ENCODE results near the gene TLR1.

TLR1 gene

DNA sequence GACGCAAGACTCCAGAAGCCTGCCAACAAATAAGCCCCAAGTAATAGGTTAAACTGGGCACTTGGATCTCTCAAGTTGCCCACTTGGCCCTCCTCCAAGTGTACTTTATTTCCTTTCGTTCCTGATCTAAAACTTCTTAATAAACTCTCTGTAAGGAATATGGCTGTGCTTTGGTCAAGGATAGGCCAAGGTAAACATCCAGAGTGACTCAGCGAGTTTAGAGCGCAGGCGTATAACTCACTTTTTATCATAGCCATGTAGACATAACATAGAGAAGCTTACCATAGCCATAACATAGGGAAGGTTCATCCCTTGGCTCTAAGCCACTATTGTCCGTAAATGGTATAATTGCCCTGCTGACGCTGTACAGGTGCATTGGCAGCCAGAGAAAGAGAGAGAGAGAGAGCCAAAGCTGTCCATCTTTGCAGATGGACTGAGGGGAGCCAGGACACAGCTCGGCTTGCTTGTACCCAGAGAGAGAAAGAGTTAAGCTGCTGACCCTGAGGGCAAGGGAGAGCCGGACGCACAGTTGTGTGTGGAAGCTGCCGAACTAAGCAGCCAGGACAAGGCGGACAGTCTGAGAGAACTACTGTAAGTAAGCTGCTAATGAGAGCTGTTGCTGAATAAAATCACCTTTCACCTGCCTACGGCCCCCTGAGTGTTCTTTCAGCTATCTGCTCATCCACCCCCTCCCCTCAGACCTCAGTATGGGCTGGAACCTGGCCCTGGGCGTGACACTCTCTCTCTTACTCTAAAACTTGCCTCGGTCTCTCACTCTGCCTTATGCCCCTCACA lies 1.8 kb downstream of the TLR1 start:
- DNase-seq (ENCODE audit: low read depth, low spot score), result no peak
- TF ChIP-seq, protein P1, sequence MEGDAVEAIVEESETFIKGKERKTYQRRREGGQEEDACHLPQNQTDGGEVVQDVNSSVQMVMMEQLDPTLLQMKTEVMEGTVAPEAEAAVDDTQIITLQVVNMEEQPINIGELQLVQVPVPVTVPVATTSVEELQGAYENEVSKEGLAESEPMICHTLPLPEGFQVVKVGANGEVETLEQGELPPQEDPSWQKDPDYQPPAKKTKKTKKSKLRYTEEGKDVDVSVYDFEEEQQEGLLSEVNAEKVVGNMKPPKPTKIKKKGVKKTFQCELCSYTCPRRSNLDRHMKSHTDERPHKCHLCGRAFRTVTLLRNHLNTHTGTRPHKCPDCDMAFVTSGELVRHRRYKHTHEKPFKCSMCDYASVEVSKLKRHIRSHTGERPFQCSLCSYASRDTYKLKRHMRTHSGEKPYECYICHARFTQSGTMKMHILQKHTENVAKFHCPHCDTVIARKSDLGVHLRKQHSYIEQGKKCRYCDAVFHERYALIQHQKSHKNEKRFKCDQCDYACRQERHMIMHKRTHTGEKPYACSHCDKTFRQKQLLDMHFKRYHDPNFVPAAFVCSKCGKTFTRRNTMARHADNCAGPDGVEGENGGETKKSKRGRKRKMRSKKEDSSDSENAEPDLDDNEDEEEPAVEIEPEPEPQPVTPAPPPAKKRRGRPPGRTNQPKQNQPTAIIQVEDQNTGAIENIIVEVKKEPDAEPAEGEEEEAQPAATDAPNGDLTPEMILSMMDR (IDR thresholded peaks at IDR 0.05; ENCODE audit: insufficient read depth, low read length, missing control alignments), result no peak
- ChIA-PET CTCF (interaction anchor here (0.7 to 16.8 kb wide), 11 partner anchors 9 to 749 kb away, joined by 3 to 191 read pairs (median 7); partner anchors contain the start of gene TLR10), POLR2A (no interaction called here)
- H3K4me3 ChIP-seq (ENCODE audit: low read depth, low read length), result no peak overlapping the region

DNA sequence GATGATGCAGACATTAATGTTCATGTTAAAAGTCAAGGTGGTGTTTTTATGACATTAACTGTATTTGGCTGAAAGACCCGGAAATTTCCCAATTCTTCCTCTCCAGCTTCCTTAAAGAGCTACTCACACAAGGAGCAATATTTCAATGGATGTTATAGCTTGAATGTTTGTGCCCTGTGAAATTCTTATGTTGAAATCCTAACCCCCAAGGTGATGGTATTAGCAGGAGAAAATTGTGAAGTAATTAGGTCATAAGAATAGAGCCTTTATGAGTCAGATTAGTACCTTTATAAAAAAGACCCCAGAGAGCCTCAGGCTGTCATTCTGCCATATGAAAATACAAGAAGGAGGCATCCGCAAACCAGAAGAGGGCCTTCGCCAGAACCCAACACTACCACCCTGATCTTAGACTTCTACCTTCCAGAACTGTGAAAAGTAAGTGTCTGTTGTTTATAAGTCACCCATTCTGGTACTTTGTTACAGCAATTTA lies 3.6 kb downstream of the TLR1 start:
- no peak for DNase-seq (ENCODE audit: low read depth, low spot score)
- TF ChIP-seq, protein P1 (IDR thresholded peaks at IDR 0.05; ENCODE audit: insufficient read depth, low read length, missing control alignments), result no peak
- ChIA-PET POLR2A (no interaction called here), CTCF (interaction anchor here (1.1 to 16.8 kb wide), 4 partner anchors 9 to 40 kb away, joined by 4 to 191 read pairs (median 44); partner anchors contain the start of gene TLR10)
- H3K4me3 ChIP-seq (ENCODE audit: low read depth, low read length), result no peak overlapping the region

DNA sequence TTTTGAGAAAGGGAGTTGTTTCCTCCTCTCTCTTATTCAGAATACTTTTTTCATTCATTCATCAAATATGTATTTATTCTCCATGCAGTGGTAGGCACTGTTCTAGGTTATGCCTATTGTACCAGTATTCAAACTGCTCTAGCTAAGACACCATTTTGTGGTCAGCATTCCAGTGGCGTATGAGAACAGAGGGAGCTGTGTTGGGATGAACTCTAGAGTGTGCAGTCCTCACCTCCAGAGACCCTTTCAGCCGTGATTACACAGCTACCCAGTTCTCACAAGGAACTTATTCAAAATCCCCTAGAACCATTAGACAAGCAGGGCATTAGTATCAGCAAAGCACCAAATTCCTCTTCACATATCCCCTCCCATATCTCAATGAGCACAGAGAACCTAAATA lies 4.2 kb downstream of the TLR1 start:
- POLR2A ChIA-PET, result interaction anchor here (0.6 kb wide), 1 partner anchor 567 kb away, joined by 3 read pairs; no protein-coding TSS in a partner anchor
- DNase-seq (ENCODE audit: low read depth, low spot score), result no peak
- TF ChIP-seq, protein P1 (IDR thresholded peaks at IDR 0.05; ENCODE audit: insufficient read depth, low read length, missing control alignments), result no peak
- H3K4me3 ChIP-seq (ENCODE audit: low read depth, low read length), result no peak overlapping the region
- CTCF ChIA-PET, result interaction anchor here (1.1 to 16.8 kb wide), 4 partner anchors 9 to 39 kb away, joined by 4 to 191 read pairs (median 44); partner anchors contain the start of gene TLR10

DNA sequence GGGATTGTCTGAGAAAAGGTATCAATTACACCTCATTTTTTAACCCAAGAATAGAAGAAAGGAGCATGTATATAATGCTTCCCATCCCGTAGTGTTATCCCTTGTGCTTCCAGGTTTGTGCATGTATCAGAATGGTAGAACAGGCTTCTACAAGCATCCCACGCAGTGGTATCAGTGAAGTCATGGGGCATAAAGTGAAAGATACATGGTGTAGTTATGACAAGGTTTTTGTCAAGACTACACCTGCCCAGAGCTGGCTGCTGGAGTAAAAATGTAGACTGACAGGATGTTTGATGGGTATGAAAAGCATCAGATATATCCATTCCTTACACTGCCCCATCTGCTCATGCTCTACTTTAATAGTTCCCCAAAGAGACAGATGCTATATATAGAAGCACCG lies 9.5 kb downstream of the TLR1 start:
- H3K4me3 ChIP-seq (ENCODE audit: low read depth, low read length), result no peak overlapping the region
- POLR2A ChIA-PET, result no interaction called here
- no peak for DNase-seq (ENCODE audit: low read depth, low spot score)
- CTCF ChIA-PET, result interaction anchor here (0.7 to 16.8 kb wide), 4 partner anchors 9 to 36 kb away, joined by 3 to 191 read pairs (median 11); partner anchors contain the start of genes TLR1 and TLR10
- TF ChIP-seq, protein P1 (IDR thresholded peaks at IDR 0.05; ENCODE audit: insufficient read depth, low read length, missing control alignments), result no peak

DNA sequence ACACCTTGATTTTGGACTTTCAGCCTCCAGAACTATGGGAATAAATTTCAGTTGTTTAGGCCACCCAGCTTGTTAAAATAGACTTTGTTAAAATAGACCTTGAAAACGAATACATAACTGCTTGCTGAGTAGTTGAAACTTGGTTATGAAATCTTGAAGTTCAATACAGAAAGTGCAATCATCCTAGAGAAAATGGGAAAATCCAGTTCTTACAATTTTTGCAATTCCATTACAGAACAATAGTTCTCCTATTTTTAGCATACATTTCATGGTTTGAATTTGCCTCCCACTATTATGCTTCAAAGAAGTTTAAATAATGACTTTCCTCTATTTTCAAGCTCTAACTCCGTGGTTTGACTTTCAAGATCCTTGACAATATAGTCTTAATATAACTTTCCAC lies 10.5 kb downstream of the TLR1 start:
- H3K4me3 ChIP-seq (ENCODE audit: low read depth, low read length), result no peak overlapping the region
- POLR2A ChIA-PET, result no interaction called here
- DNase-seq (ENCODE audit: low read depth, low spot score), result no peak
- CTCF ChIA-PET, result interaction anchor here (0.7 to 16.8 kb wide), 5 partner anchors 9 to 62 kb away, joined by 3 to 191 read pairs (median 10); partner anchors contain the start of genes TLR1 and TLR10
- TF ChIP-seq, protein P1 (IDR thresholded peaks at IDR 0.05; ENCODE audit: insufficient read depth, low read length, missing control alignments), result no peak

DNA sequence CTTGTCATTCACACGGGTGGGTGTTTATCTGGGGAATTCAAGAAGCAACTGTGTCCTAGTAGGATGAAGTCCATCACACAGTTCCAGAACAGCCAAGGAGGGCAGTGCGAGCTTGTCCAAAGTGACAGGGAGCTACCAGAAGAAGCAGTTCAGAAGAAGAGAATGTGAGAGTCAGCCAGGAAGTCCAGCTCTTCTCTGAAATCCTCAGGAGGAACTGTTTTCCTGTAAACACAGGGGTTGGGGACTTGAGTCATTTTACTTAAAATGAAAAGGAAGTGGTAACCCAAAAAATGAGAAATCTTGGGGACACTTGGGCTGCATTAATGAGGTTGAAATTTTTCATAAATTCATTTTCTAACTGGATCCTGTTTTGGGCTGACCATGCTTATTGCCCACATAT lies 13.6 kb downstream of the TLR1 start:
- TF ChIP-seq, protein P1 (IDR thresholded peaks at IDR 0.05; ENCODE audit: insufficient read depth, low read length, missing control alignments), result no peak
- H3K4me3 ChIP-seq (ENCODE audit: low read depth, low read length), result no peak overlapping the region
- ChIA-PET POLR2A (no interaction called here), CTCF (interaction anchor here (3.3 to 16.8 kb wide), 4 partner anchors 8 to 31 kb away, joined by 14 to 191 read pairs (median 26); partner anchors contain the start of genes TLR1 and TLR10)
- DNase-seq (ENCODE audit: low read depth, low spot score), result no peak
